Subcutaneous abdominal adipose tissue (tissue), 5 donors: ENCODE results near the gene TNFAIP8L1.

ENCODE experiments used
- H3K27ac ChIP-seq: one replicate; pipeline ENCODE4 v1.7.0; 2013; ENCODE audit warnings: low read depth, mild to moderate bottlenecking, inconsistent platforms, low read length, moderate library complexity
- H3K27me3 ChIP-seq, 5 donors: one replicate each; pipeline ENCODE4 v1.7.0; 2013; ENCODE audit warnings: low read length in 5 of 5, inconsistent platforms in 1 of 5; ENCODE audit not compliant: control insufficient read depth in 5 of 5, insufficient read depth in 4 of 5
- H3K36me3 ChIP-seq, 5 donors: one replicate each; pipeline ENCODE4 v1.7.0; 2013; ENCODE audit warnings: low read length in 5 of 5; ENCODE audit not compliant: control insufficient read depth in 5 of 5, insufficient read depth in 5 of 5
- H3K4me1 ChIP-seq, 5 donors: one replicate each; pipeline ENCODE4 v1.7.0; 2013; ENCODE audit warnings: low read length in 5 of 5, mild to moderate bottlenecking in 3 of 5, moderate library complexity in 1 of 5; ENCODE audit not compliant: control insufficient read depth in 5 of 5, insufficient read depth in 5 of 5
- H3K4me3 ChIP-seq, 5 donors: one replicate each; pipeline ENCODE4 v1.7.0; 2013; ENCODE audit warnings: low read length in 5 of 5, low read depth in 1 of 5
- H3K9ac ChIP-seq, 5 donors: one replicate each; pipeline ENCODE4 v1.7.0; 2013; ENCODE audit warnings: low read length in 5 of 5, mild to moderate bottlenecking in 4 of 5, moderate library complexity in 3 of 5
- H3K9me3 ChIP-seq, 5 donors: one replicate each; pipeline ENCODE4 v1.7.0; 2013; ENCODE audit warnings: low read length in 5 of 5; ENCODE audit not compliant: control insufficient read depth in 5 of 5
- donor health status: healthy.
- donor health status: healthy.
- donor health status: healthy.
- donor health status: healthy.
- donor health status: healthy.

TNFAIP8L1 gene

DNA sequence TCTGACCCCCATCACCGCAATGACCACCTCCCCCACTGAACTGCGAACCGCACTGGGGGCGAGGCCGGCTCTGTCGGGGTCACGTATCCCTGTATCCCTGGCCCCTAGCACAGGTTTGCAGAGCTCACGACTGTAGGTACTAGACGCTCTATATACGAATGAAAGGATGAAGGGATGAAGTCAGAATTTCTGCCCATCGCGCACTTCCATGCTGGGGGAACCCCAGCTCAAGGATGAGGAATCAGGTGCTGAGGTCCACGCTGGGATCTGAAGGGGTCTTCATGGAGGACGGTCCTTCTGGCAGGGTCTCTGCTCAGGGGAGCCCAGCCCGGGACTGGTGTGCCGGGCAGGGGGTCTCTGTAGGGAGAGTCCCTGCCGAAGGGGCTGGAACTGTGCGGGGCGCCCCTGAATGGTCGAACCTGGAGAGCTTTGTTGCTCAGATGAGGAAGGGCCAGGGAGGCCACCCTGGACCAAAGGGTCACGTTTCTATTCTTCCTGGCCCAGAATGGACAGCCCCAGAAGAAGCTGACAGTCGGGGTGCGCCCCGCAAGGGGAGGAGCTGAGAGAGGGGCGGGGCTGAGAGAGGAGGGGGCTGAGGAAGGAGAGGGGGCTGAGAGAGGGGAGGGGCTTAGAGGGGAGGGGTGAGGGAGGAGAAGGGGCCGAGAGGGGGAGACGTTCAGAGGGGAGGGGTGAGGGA, 41.9 kb upstream of the TNFAIP8L1 start:
- Histone ChIP-seq H3K4me1 (peaks cover 0 to 7% (median 3%) of the 10 kb centered on the region in 5 donors), H3K27me3 (peaks cover 19 to 39% (median 26%) of the 10 kb centered on the region in 5 donors), H3K9ac (no peak overlapping the region), H3K36me3 (no peaks in the 10 kb centered on the region), H3K4me3 (no peak overlapping the region), H3K27ac (no peak overlapping the region), H3K9me3 (peaks cover 0 to 3% (median 0%) of the 10 kb centered on the region in 5 donors)

DNA sequence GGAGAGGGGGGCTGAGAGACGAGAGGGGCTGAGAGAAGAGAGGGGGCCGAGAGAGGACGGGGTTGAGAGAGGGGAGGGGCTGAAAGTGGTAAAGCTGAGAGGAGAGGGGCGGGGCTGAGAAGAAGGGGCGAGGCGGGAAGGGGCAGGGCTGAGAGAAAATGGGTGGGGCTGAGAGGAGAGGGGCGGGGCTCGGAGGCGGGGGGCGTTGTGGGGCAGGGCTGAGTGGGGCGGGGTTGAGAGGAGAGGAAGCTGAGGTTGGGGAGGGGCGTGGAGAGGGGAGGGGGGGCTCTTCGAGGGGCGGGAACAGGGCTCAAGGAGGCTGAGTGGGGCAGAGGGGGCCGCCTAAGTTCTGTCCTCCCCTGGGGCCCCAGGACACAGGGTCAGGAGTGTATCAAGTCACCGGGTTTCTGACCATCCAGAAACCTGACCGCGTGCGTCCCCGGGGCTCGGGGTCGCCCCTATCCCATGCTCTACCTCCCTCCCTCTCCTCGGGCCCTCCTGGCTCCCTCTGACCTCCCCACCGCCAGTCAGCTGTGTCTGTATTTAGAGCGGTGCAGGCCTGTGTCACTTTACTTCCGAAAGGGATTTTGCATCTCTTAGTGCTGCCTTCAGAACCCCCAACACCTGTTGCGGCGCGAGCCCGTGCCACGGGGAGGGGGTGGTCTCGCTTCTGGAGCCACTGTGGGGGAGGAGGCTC, 41.2 kb upstream of the TNFAIP8L1 start:
- H3K36me3 ChIP-seq = no peaks in the 10 kb centered on the region
- peaks cover 0 to 3% (median 0%) of the 10 kb centered on the region in 5 donors for H3K9me3 ChIP-seq
- peaks cover 0 to 7% (median 3%) of the 10 kb centered on the region in 5 donors for H3K4me1 ChIP-seq
- H3K4me3 ChIP-seq = no peak overlapping the region
- peaks cover 17 to 38% (median 23%) of the 10 kb centered on the region in 5 donors for H3K27me3 ChIP-seq
- no peak overlapping the region for H3K9ac ChIP-seq
- H3K27ac ChIP-seq = no peak overlapping the region

DNA sequence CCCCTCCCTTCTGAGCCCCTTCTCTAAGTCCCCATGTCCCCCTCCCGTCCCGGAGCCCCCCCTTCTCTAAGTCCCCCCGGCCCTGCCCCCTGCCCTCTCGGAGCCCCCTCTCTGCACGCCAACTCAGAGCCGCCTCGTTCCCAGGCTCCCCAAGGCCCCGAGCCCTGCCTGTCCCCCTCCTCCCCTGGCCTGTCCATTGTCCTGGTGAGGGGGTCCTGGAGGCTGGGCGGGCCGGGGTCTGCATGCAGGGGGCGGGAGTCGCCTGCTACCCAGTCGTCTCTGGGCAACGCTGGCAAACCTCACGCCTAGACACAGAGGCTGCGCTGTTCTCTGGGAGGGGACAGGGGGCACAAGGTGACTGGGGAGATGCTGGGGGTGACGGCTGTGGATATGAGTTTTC, 40.6 kb upstream of the TNFAIP8L1 start:
- H3K9ac ChIP-seq = no peak overlapping the region
- H3K27me3 ChIP-seq = peaks cover 17 to 40% (median 23%) of the 10 kb centered on the region in 5 donors
- no peak overlapping the region for H3K27ac ChIP-seq
- H3K4me3 ChIP-seq = no peak overlapping the region
- H3K36me3 ChIP-seq = no peaks in the 10 kb centered on the region
- peaks cover 0 to 3% (median 0%) of the 10 kb centered on the region in 5 donors for H3K9me3 ChIP-seq
- peaks cover 0 to 7% (median 3%) of the 10 kb centered on the region in 5 donors for H3K4me1 ChIP-seq

DNA sequence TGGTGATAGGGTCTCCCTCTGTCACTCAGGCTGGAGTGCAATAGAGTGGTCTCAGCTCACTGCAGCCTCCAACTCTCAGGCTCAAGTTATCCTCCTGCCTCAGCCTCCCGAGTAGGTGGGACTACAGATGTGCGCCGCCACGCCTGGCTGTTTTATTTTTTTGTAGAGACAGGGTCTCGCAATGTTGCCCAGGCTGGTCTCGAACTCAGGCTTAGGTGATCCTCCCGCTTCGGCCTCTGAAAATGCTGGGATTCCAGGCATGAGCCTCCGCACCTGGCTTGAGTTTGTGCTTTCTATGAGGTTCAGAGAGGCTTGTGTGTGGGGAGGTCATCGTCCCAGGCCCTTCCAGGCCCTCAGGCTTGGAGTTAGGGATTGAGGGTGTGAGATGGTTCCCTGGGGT, 39.2 kb upstream of the TNFAIP8L1 start:
- Histone ChIP-seq H3K9ac (no peak overlapping the region), H3K4me1 (peaks cover 0 to 7% (median 3%) of the 10 kb centered on the region in 5 donors), H3K36me3 (no peaks in the 10 kb centered on the region), H3K4me3 (no peak overlapping the region), H3K9me3 (peaks cover 0 to 3% (median 0%) of the 10 kb centered on the region in 5 donors), H3K27ac (no peak overlapping the region), H3K27me3 (peaks cover 17 to 44% (median 28%) of the 10 kb centered on the region in 5 donors)

DNA sequence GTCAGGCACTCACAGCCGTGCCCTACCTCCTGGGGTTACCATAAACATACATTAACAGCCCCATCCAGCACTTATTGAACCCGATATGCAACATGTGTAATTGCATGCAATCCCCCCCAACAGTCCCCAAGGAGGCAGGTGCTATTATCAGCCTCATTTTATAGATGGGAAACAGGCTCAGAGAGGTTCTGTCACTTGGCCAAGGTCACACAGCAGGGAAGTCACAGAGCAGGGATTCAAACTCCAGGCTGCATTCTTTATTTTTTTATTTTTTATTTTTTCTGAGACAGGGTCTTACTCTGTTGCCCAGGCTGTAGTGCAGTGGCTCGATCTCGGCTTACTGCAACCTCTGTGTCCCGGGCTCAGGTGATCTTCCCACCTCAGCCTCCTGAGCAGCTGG, 38.4 kb upstream of the TNFAIP8L1 start:
- Histone ChIP-seq H3K9me3 (peaks cover 0 to 3% (median 0%) of the 10 kb centered on the region in 5 donors), H3K27me3 (peaks cover 17 to 46% (median 28%) of the 10 kb centered on the region in 5 donors), H3K4me3 (no peak overlapping the region), H3K9ac (no peak overlapping the region), H3K4me1 (peaks cover 0 to 7% (median 3%) of the 10 kb centered on the region in 5 donors), H3K36me3 (no peaks in the 10 kb centered on the region), H3K27ac (no peak overlapping the region)

DNA sequence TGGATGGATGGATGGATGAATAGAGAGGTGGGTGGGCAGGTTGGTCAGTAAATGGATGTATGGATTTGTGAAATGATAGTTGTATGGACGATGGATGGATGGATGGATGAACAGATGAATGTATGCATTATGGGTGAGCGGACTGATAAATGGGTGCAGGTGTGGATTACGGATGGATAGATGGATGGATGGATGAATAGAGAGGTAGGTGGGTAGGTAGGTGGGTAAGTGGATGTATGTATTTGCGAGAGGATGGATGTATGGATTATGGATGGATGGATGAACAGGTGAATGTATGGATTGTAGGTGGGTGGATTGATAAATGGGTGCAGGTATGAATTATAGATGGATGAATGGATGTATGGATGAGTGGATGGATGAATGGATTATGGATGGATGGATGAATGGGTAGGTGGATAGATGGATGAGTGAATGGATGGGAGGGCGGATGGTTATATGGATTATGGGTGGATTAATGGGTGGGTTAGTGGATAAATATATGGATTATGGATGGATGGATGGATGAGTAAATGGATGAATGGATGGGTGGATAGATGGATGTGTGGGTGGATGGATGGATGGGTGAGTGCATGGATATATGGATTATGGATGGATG, 37.0 kb upstream of the TNFAIP8L1 start:
- H3K9me3 ChIP-seq = peaks cover 0 to 3% (median 0%) of the 10 kb centered on the region in 5 donors
- H3K4me1 ChIP-seq = peaks cover 0 to 13% (median 9%) of the 10 kb centered on the region in 5 donors

DNA sequence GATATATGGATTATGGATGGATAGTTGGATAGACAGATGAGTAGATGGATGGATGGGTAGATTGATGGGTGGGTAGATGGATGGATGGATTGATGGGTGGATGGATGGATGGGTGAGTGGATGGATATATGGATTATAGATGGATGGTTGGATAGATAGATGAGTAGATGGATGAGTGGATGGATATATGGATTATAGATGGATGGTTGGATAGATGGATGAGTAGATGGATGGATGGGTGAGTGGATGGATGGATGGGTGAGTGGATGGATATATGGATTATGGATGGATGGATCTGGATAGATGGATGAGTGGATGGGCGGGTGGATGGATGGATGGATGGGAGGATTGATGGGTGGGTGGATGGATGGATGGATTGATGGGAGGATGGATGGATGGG, 36.4 kb upstream of the TNFAIP8L1 start:
- peaks cover 0 to 11% (median 10%) of the 10 kb centered on the region in 5 donors for H3K4me1 ChIP-seq
- no peak overlapping the region for H3K9ac ChIP-seq
- peaks cover 16 to 36% (median 21%) of the 10 kb centered on the region in 5 donors for H3K27me3 ChIP-seq

More for the DNA sequence above, 37.0 kb upstream of the TNFAIP8L1 start:
- H3K4me3 ChIP-seq = no peak overlapping the region
- H3K9ac ChIP-seq = no peak overlapping the region
- no peak overlapping the region for H3K27ac ChIP-seq
- H3K36me3 ChIP-seq = no peaks in the 10 kb centered on the region
- peaks cover 17 to 40% (median 24%) of the 10 kb centered on the region in 5 donors for H3K27me3 ChIP-seq

DNA sequence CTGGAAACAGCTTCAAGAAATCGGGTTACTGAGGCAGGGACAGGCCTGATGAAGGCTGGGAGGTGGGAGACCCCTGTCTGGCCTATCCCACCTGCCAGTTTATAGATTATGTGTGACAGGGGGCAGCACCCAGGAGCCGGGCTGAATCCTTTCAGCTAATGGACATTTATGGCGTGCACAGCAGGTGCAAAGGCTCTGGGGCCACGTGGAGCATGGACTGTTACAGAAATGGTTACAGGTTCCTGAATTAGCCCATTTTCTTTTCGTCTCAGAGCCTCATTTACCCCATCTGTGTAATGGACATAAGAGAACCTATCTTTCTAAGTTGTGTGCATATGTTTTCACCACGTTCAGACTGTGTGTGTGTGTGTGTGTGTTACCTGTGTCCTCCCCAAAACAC, 34.4 kb upstream of the TNFAIP8L1 start:
- no peak overlapping the region for H3K9ac ChIP-seq
- H3K27me3 ChIP-seq = peaks cover 6 to 24% (median 14%) of the 10 kb centered on the region in 5 donors
- H3K9me3 ChIP-seq = peaks cover 0 to 3% (median 0%) of the 10 kb centered on the region in 5 donors
- H3K4me1 ChIP-seq = peaks cover 0 to 11% (median 10%) of the 10 kb centered on the region in 5 donors
- H3K27ac ChIP-seq = no peak overlapping the region
- no peaks in the 10 kb centered on the region for H3K36me3 ChIP-seq
- H3K4me3 ChIP-seq = no peak overlapping the region

More for the DNA sequence above, 36.4 kb upstream of the TNFAIP8L1 start:
- Histone ChIP-seq H3K36me3 (no peaks in the 10 kb centered on the region), H3K9me3 (peaks cover 0 to 3% (median 0%) of the 10 kb centered on the region in 5 donors), H3K27ac (no peak overlapping the region), H3K4me3 (no peak overlapping the region)

DNA sequence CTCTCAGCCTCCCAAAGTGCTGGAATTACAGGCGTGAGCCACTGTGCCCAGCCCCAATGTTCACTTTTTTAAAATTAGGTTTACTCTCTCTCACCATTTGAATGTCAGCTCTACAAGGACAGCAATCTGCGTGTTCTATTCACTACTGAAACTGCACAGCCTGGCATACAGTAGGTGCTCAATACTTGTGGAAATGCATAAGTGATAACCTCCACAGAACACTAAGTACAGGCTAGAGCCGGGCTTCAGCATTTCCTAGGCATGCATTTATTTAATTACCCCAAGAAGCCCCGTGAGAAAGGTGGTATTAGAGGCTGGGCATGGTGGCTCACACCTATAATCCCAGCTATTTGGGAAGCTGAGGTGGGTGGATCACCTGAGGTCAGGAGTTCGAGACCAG, 33.1 kb upstream of the TNFAIP8L1 start:
- Histone ChIP-seq H3K9me3 (peaks cover 0 to 3% (median 0%) of the 10 kb centered on the region in 5 donors), H3K4me1 (peaks cover 0 to 17% (median 15%) of the 10 kb centered on the region in 5 donors), H3K9ac (no peak overlapping the region), H3K27ac (no peak overlapping the region), H3K27me3 (peaks cover 5 to 16% (median 6%) of the 10 kb centered on the region in 5 donors), H3K36me3 (no peaks in the 10 kb centered on the region), H3K4me3 (no peak overlapping the region)
